ENCODE measurements around the gene SARDH. TPM values are rescaled to one million over a fixed set of nuclear protein-coding genes. Genes with fewer than 3 reads are reported as not detected.

SARDH gene
- total RNA-seq, 1 donor from 2014 or later, result 6.8 TPM

GRCh38 chr9:133780962-133781827 is 43.0 kb upstream of the SARDH start:
- Mint-ChIP-seq H3K27me3 (no peaks in the 10 kb centered on the region), H3K4me3 (no peak overlapping the region), H3K36me3 (peaks cover 5% of the 10 kb centered on the region), H3K4me1 (ENCODE audit: unreplicated experiment) (peaks cover 12% of the 10 kb centered on the region), H3K27ac (no peak overlapping the region), H3K9me3 (no peaks in the 10 kb centered on the region)
- no peak for DNase-seq (ENCODE audit: extremely low spot score, unreplicated experiment)
- no peak for TF ChIP-seq CTCF (conservative IDR thresholded peaks at IDR 0.05)

- no peak for DNase-seq (ENCODE audit: extremely low spot score, unreplicated experiment)
- peaks cover 2% of the 10 kb centered on the region for H3K36me3 Mint-ChIP-seq
- H3K27ac Mint-ChIP-seq, result no peak overlapping the region
- H3K4me3 Mint-ChIP-seq, result no peak overlapping the region
- no peak for TF ChIP-seq CTCF (conservative IDR thresholded peaks at IDR 0.05)
- H3K4me1 Mint-ChIP-seq (ENCODE audit: unreplicated experiment), result peaks cover 12% of the 10 kb centered on the region
- no peaks in the 10 kb centered on the region for H3K9me3 Mint-ChIP-seq
- no peaks in the 10 kb centered on the region for H3K27me3 Mint-ChIP-seq
Observed at GRCh38 chr9:133780404-133780945, 42.3 kb upstream of the SARDH start.

GRCh38 chr9:133779516-133780403 is 41.6 kb upstream of the SARDH start:
- Mint-ChIP-seq H3K9me3 (no peaks in the 10 kb centered on the region), H3K27me3 (no peaks in the 10 kb centered on the region), H3K36me3 (peaks cover 4% of the 10 kb centered on the region), H3K4me1 (ENCODE audit: unreplicated experiment) (peaks cover 12% of the 10 kb centered on the region), H3K27ac (no peak overlapping the region), H3K4me3 (no peak overlapping the region)
- no peak for TF ChIP-seq CTCF (conservative IDR thresholded peaks at IDR 0.05)
- no peak for DNase-seq (ENCODE audit: extremely low spot score, unreplicated experiment)

- Mint-ChIP-seq H3K27ac (no peak overlapping the region), H3K27me3 (no peaks in the 10 kb centered on the region), H3K4me1 (ENCODE audit: unreplicated experiment) (peaks cover 12% of the 10 kb centered on the region), H3K36me3 (peaks cover 4% of the 10 kb centered on the region), H3K9me3 (no peaks in the 10 kb centered on the region), H3K4me3 (no peak overlapping the region)
- TF ChIP-seq CTCF (conservative IDR thresholded peaks at IDR 0.05), result no peak
- DNase-seq (ENCODE audit: extremely low spot score, unreplicated experiment), result no peak
Observed at GRCh38 chr9:133779081-133779480, 40.9 kb upstream of the SARDH start.

- H3K4me1 Mint-ChIP-seq (ENCODE audit: unreplicated experiment), result peaks cover 12% of the 10 kb centered on the region
- no peak overlapping the region for H3K4me3 Mint-ChIP-seq
- H3K27me3 Mint-ChIP-seq, result no peaks in the 10 kb centered on the region
- H3K9me3 Mint-ChIP-seq, result no peaks in the 10 kb centered on the region
- no peak for TF ChIP-seq CTCF (conservative IDR thresholded peaks at IDR 0.05)
- peaks cover 4% of the 10 kb centered on the region for H3K36me3 Mint-ChIP-seq
- no peak for DNase-seq (ENCODE audit: extremely low spot score, unreplicated experiment)
- H3K27ac Mint-ChIP-seq, result no peak overlapping the region
Observed at GRCh38 chr9:133778336-133779013, 40.3 kb upstream of the SARDH start.

All from type B pancreatic cell (in vitro differentiated cells).